Mesendoderm (in vitro differentiated cells): ENCODE measurements around the gene ARMC8.

Experiments used
- DNase-seq: peaks from one replicate; pipeline ENCODE4 v3.0.0; 2013
- H2AK5ac ChIP-seq: 2 replicates; pipeline ENCODE4 v1.6.1; 2013; ENCODE audit warnings: low read length, inconsistent platforms
- H2BK120ac ChIP-seq: 2 replicates; pipeline ENCODE4 v1.6.1; 2013; ENCODE audit warnings: low read depth, mild to moderate bottlenecking, low read length, moderate library complexity, mixed read lengths
- H2BK15ac ChIP-seq: replicated peaks from 2 replicates; pipeline ENCODE4 v1.6.1; 2013; ENCODE audit warnings: low read depth, mild to moderate bottlenecking, moderate library complexity
- H2BK5ac ChIP-seq: 2 replicates; pipeline ENCODE4 v1.6.1; 2013; ENCODE audit warnings: low read length, inconsistent platforms
- H3K18ac ChIP-seq: 2 replicates; pipeline ENCODE4 v1.6.1; 2013; ENCODE audit warnings: mild to moderate bottlenecking, low read length, mixed read lengths
- H3K23ac ChIP-seq: one replicate; pipeline ENCODE4 v1.6.1; 2013; ENCODE audit warnings: low read length
- H3K27ac ChIP-seq: 2 replicates; pipeline ENCODE4 v1.5.1; 2013; ENCODE audit warnings: low read depth, mild to moderate bottlenecking, inconsistent platforms, low read length, moderate library complexity
- H3K27me3 ChIP-seq: 2 replicates; pipeline ENCODE4 v1.6.1; 2013; ENCODE audit warnings: low read length, control low read depth, mild to moderate bottlenecking, inconsistent platforms; ENCODE audit not compliant: insufficient read depth, poor library complexity
- H3K36me3 ChIP-seq: 2 replicates; pipeline ENCODE4 v1.6.1; 2013; ENCODE audit warnings: low read length, inconsistent platforms; ENCODE audit not compliant: control insufficient read depth, insufficient read depth
- H3K4ac ChIP-seq: one replicate; pipeline ENCODE4 v1.6.1; 2013; ENCODE audit warnings: low read depth, mild to moderate bottlenecking, low read length, moderate library complexity
- H3K4me1 ChIP-seq: 2 replicates; pipeline ENCODE4 v1.6.1; 2013; ENCODE audit warnings: low read depth, low read length, inconsistent platforms; ENCODE audit not compliant: control insufficient read depth
- H3K4me2 ChIP-seq: 2 replicates; pipeline ENCODE4 v1.6.1; 2013; ENCODE audit warnings: low read length
- H3K4me3 ChIP-seq: 2 replicates; pipeline ENCODE4 v1.5.1; 2013; ENCODE audit warnings: mild to moderate bottlenecking, low read length
- H3K56ac ChIP-seq: one replicate; pipeline ENCODE4 v1.6.1; 2013; ENCODE audit warnings: low read length
- H3K79me1 ChIP-seq: 2 replicates; pipeline ENCODE4 v1.6.1; 2013; ENCODE audit warnings: low read length, inconsistent platforms
- H3K79me2 ChIP-seq: 2 replicates; pipeline ENCODE4 v1.6.1; 2013; ENCODE audit warnings: mild to moderate bottlenecking, low read length; ENCODE audit not compliant: control insufficient read depth, insufficient read depth
- H3K9ac ChIP-seq: 2 replicates; pipeline ENCODE4 v1.6.1; 2013; ENCODE audit warnings: low read length, inconsistent platforms
- H4K5ac ChIP-seq: one replicate; pipeline ENCODE4 v1.6.1; 2013; ENCODE audit warnings: low read length
- H4K8ac ChIP-seq: one replicate; pipeline ENCODE4 v1.6.1; 2013; ENCODE audit warnings: low read depth, mild to moderate bottlenecking, control low read depth, low read length, moderate library complexity
- WGBS: extraction: QIAGEN DNeasy Blood & Tissue Kit; methylation state at CpG from one replicate; pipeline ENCODE4 v1.1.7; 2013; ENCODE audit warnings: low lambda C conversion rate, missing lambda C conversion rate; ENCODE audit not compliant: insufficient coverage; ENCODE audit errors: extremely low coverage; 5-methylcytosine and 5-hydroxymethylcytosine counted together

The ARMC8 gene

DNA sequence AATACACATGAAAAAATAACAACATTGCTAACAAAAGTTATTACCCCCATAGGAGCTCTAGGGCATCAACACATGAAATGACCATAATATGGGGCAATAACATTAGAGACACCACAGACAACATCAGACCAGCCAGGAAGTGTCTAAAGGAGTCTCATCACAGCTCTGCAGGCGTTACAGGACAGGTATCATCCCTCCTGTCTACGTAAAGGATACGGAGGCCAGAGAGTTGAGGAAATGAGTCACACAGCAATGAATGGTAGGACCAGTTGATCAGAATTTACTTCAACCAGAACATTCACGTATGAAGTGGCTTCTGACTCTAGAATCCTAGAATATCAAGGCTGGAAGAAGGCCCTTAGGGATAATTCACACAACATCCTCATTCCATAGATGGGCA lies 140.7 kb downstream of the ARMC8 start:
- WGBS = no CpG with 5 or more reads among the region's 4 CpGs
- Histone ChIP-seq H3K23ac (no peak overlapping the region), H3K79me1 (no peaks in the 10 kb centered on the region), H2BK5ac (no peak overlapping the region), H3K4me3 (no peak overlapping the region), H3K4ac (no peak overlapping the region), H3K18ac (no peak overlapping the region), H4K5ac (no peak overlapping the region), H3K27ac (no peak overlapping the region), H2BK15ac (no peak overlapping the region), H2BK120ac (no peak overlapping the region), H3K79me2 (no peaks in the 10 kb centered on the region), H3K56ac (no peak overlapping the region), H3K36me3 (no peaks in the 10 kb centered on the region), H4K8ac (no peak overlapping the region), H3K27me3 (no peaks in the 10 kb centered on the region), H3K9ac (no peak overlapping the region), H3K4me2 (no peak overlapping the region), H3K4me1 (no peaks in the 10 kb centered on the region), H2AK5ac (no peak overlapping the region)
- no peak for DNase-seq

DNA sequence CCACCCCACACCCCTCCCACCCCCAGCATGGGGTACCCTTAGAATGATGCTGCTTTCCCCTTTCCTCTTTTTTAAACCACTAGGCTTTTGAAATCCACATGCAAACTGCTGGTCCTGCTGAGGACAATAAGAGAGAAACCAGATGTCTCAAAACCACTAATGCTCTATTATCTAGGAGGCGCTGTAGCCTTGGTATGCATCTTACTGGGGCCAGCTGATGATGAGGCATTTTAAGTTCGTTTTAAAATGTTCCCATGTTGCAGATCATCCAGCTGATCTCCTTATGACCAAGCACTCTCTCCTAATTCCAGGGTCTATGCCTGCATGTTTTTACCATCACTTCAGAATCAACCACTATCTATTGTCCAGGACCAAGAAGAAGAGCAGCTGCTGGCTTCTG lies 141.2 kb downstream of the ARMC8 start:
- H2AK5ac ChIP-seq = no peak overlapping the region
- no peak overlapping the region for H3K23ac ChIP-seq
- no peak overlapping the region for H3K18ac ChIP-seq
- no peaks in the 10 kb centered on the region for H3K79me2 ChIP-seq
- no peak overlapping the region for H2BK5ac ChIP-seq
- DNase-seq = peak; percentile 58
- no peaks in the 10 kb centered on the region for H3K4me1 ChIP-seq
- H4K5ac ChIP-seq = no peak overlapping the region
- H3K36me3 ChIP-seq = no peaks in the 10 kb centered on the region
- H2BK120ac ChIP-seq = no peak overlapping the region
- H3K4me3 ChIP-seq = no peak overlapping the region
- WGBS = no CpG with 5 or more reads among the region's 2 CpGs
- no peak overlapping the region for H3K4ac ChIP-seq
- H4K8ac ChIP-seq = no peak overlapping the region
- no peak overlapping the region for H3K4me2 ChIP-seq
- no peak overlapping the region for H3K56ac ChIP-seq
- no peak overlapping the region for H2BK15ac ChIP-seq
- H3K9ac ChIP-seq = no peak overlapping the region
- H3K27ac ChIP-seq = no peak overlapping the region
- no peaks in the 10 kb centered on the region for H3K79me1 ChIP-seq
- H3K27me3 ChIP-seq = no peaks in the 10 kb centered on the region

DNA sequence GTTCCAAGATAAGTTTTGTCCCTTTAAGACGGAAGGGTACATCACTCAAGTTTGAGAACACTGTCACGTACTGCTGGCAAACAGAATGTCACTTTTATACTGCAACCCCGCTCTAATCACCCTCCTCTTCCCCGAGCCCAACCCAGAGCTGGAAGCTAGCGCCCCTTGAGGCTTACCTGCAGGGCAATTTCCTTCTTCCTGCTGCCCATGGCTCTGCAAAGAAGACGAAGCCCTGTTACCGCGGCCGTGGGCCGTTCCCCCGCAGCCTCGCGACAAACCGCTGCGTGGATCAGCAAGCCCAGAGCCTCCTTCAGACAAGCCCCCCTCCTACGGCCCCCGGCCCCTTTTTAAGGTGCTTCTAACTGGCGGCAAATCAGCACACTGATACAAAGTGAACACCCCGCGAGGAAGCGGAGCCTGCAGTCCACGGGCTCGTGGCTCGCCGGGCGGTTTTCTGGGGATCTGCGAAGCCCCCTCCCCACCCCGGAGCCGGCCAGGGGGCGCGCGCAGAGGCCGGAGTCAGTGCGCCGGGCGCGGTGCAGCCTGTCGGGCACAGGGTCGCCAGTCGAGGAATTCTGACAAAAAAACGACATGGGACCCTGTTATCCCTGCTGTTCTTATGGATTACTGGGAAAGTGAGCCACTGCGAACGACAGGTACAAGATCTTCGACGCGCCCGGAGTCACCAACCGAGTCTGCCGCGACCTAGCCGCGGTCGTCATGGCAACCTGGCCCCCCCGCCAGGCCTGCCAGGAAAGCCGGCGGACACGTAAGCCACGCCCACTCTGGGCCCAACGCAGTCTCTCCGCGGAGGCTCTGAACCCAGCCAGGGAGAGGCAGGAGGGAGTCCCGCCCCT lies 142.3 kb downstream of the ARMC8 start, which contains the start of gene NME9:
Gene NME9 (minus strand): TSS at position 725 of the 857 bp plus-strand sequence. CDS start 516 bp downstream, at position 209.
- no peak within 1 kb of the TSS for H4K8ac ChIP-seq
- no peak within 1 kb of the TSS for H4K5ac ChIP-seq
- H3K56ac ChIP-seq = peak within 1 kb of the TSS; percentile 79
- no peak within 1 kb of the TSS for H3K27ac ChIP-seq
- DNase-seq = peak; percentile 98
- H3K27me3 ChIP-seq = no peaks in the 10 kb centered on the region
- H2BK5ac ChIP-seq = no peak within 1 kb of the TSS
- peak within 1 kb of the TSS; percentile 59 for H3K9ac ChIP-seq
- H3K4me2 ChIP-seq = peak within 1 kb of the TSS; percentile 93
- no peak within 1 kb of the TSS for H3K4ac ChIP-seq
- H2BK15ac ChIP-seq = no peak within 1 kb of the TSS
- H2AK5ac ChIP-seq = no peak within 1 kb of the TSS
- no CpG with 5 or more reads among the region's 62 CpGs for WGBS
- H3K4me1 ChIP-seq = no peaks in the 10 kb centered on the region
- H3K36me3 ChIP-seq = no peaks in the 10 kb centered on the region
- H3K79me1 ChIP-seq = no peaks in the 10 kb centered on the region
- H3K79me2 ChIP-seq = no peaks in the 10 kb centered on the region
- no peak within 1 kb of the TSS for H3K23ac ChIP-seq
- H2BK120ac ChIP-seq = no peak within 1 kb of the TSS
- peak within 1 kb of the TSS; percentile 49 for H3K4me3 ChIP-seq
- H3K18ac ChIP-seq = no peak within 1 kb of the TSS

DNA sequence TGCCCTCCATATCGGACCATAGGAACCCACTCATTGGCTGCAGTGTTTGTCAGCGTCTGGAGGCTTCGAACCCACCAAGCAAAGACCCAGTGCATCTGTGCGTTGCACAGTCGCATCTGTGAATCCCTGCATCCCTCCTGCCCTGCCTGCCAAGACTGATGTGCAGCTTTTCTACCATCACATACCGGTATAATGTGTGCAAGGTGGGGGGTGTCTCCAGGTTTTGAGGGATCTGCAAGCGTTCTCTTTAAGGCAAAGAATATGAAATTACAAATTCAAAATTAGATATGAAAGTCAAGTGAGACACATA lies 142.8 kb downstream of the ARMC8 start:
- Histone ChIP-seq H2BK15ac (no peak overlapping the region), H4K5ac (no peak overlapping the region), H2BK120ac (no peak overlapping the region), H3K9ac (peak overlapping the region; percentile 7), H2BK5ac (no peak overlapping the region), H3K4me2 (peak overlapping the region; percentile 43), H3K27ac (no peak overlapping the region), H3K4ac (no peak overlapping the region), H3K79me1 (no peaks in the 10 kb centered on the region), H3K18ac (no peak overlapping the region), H3K23ac (no peak overlapping the region), H3K4me1 (no peaks in the 10 kb centered on the region), H4K8ac (no peak overlapping the region), H3K79me2 (no peaks in the 10 kb centered on the region), H3K27me3 (no peaks in the 10 kb centered on the region), H2AK5ac (no peak overlapping the region), H3K4me3 (no peak overlapping the region), H3K56ac (no peak overlapping the region), H3K36me3 (no peaks in the 10 kb centered on the region)
- WGBS = no CpG with 5 or more reads among the region's 7 CpGs
- no peak for DNase-seq

DNA sequence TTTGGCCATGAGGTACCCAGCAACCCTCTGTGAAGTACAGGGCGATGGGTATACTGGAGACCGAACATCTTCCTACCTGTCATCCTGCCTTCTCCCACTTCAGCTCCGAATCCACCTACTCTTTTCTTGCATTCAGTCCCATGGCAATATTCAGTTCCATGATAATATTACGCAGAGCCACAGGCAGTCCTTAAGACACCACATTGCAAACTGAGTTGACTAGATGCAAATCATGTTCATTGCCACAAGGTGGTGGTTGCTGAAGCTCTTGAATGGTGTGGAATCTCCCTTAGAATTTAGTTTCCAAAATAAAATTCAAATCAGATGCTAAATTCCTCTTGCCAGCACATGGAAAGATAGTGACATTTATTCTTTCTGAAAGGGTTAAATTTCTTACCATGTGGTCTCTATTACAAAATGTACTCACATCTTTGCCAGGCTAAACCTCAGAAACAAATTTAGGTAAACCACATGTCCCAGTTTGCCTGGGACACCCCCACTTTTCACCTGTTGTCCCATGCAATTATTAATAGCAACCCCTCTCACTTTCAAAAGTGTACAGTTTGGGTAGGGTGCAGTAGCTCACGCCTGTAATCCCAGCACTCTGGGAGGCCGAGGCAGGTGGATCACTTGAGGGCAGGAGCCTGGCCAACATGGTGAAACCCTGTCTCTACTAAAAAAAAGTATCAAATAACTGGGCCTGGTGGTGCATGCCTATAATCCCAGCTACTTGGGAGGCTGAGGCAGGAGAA lies 144.2 kb downstream of the ARMC8 start:
- Histone ChIP-seq H3K79me2 (no peaks in the 10 kb centered on the region), H2BK120ac (no peak overlapping the region), H3K79me1 (no peaks in the 10 kb centered on the region), H4K8ac (no peak overlapping the region), H3K27ac (no peak overlapping the region), H3K4me1 (no peaks in the 10 kb centered on the region), H2BK5ac (no peak overlapping the region), H2BK15ac (no peak overlapping the region), H3K4ac (no peak overlapping the region), H3K9ac (no peak overlapping the region), H3K56ac (no peak overlapping the region), H3K18ac (no peak overlapping the region), H4K5ac (no peak overlapping the region), H2AK5ac (no peak overlapping the region), H3K36me3 (no peaks in the 10 kb centered on the region), H3K27me3 (no peaks in the 10 kb centered on the region), H3K4me2 (no peak overlapping the region), H3K4me3 (no peak overlapping the region), H3K23ac (no peak overlapping the region)
- WGBS = no CpG with 5 or more reads among the region's 6 CpGs
- peak; percentile 29 for DNase-seq
